ENCODE data around the gene PDK2. TPM values are rescaled to one million over a fixed set of nuclear protein-coding genes. Genes with fewer than 3 reads are reported as not detected.

PDK2 gene
- total RNA-seq, 6 experiments from 2014 or later, result 26.6 to 35.6 (median 29.6) TPM

- Mint-ChIP-seq H3K4me1 (ENCODE audit: low read depth) (peaks cover 20% of the 10 kb centered on the region), H3K4me3 (no peak overlapping the region), H3K27me3 (ENCODE audit: insufficient read depth) (peaks cover 6% of the 10 kb centered on the region), H3K36me3 (ENCODE audit: low read depth) (peaks cover 61% of the 10 kb centered on the region), H3K9me3 (no peaks in the 10 kb centered on the region), H3K27ac (no peak overlapping the region)
- DNase-seq, result no peak
- TF ChIP-seq, protein P1, sequence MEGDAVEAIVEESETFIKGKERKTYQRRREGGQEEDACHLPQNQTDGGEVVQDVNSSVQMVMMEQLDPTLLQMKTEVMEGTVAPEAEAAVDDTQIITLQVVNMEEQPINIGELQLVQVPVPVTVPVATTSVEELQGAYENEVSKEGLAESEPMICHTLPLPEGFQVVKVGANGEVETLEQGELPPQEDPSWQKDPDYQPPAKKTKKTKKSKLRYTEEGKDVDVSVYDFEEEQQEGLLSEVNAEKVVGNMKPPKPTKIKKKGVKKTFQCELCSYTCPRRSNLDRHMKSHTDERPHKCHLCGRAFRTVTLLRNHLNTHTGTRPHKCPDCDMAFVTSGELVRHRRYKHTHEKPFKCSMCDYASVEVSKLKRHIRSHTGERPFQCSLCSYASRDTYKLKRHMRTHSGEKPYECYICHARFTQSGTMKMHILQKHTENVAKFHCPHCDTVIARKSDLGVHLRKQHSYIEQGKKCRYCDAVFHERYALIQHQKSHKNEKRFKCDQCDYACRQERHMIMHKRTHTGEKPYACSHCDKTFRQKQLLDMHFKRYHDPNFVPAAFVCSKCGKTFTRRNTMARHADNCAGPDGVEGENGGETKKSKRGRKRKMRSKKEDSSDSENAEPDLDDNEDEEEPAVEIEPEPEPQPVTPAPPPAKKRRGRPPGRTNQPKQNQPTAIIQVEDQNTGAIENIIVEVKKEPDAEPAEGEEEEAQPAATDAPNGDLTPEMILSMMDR (IDR thresholded peaks at IDR 0.05), result no peak
Observed at GRCh38 chr17:50075446-50076032, 19.6 kb upstream of the PDK2 start.

DNA sequence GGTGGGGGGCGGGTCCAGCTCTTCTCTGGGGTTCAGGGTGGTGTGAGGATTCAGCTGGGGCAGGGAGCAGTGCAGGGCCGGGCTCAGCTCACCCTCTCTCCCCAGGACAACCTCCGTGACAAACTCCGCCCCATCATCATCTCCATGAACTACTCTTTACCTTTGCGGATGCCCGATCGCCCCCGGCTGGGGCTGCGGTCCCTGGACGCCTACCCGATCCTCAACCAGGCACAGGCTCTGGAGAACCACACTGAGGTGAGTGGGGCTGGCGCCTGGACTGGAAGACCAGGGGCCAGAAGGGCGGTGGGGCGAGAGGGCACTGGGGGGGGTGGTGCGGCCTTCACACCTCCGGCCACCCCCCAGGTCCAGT, 18.9 kb upstream of the PDK2 start:
- H3K27ac Mint-ChIP-seq, result no peak overlapping the region; the same call in 1 of the 2 replicates
- H3K36me3 Mint-ChIP-seq (ENCODE audit: low read depth), result peaks cover 60% of the 10 kb centered on the region
- H3K9me3 Mint-ChIP-seq, result no peaks in the 10 kb centered on the region
- H3K4me3 Mint-ChIP-seq, result no peak overlapping the region
- peaks cover 16% of the 10 kb centered on the region for H3K4me1 Mint-ChIP-seq (ENCODE audit: low read depth)
- no peak for DNase-seq
- peaks cover 6% of the 10 kb centered on the region for H3K27me3 Mint-ChIP-seq (ENCODE audit: insufficient read depth)
- TF ChIP-seq, protein P1 (IDR thresholded peaks at IDR 0.05), result no peak

DNA sequence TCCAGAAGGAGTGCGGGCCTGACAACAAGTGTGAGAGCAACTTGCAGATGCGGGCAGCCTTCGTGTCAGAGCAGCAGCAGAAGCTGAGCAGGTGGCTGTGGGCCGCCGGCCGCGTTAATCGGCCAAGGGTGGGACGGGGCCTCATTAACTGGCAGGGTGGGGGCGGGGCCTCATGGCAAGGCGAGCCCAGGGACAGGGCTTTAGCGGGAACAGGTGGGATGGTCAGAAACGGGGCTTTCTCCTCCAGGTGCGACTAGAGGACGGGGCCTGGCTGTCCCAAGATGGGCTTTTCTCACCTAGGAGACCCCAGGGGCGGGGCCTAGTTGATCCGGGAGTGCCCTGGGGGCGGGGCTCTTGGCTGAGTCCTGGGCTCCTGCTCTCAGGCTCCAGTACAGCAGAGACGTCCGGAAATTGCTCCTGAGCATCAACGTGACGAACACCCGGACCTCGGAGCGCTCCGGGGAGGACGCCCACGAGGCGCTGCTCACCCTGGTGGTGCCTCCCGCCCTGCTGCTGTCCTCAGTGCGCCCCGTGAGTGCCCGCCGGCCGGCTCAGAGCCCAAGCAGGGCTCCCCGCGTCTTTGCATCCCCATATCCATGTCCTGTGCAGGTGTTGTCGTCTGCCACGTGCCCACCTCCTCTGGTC, 18.4 kb upstream of the PDK2 start:
- no peaks in the 10 kb centered on the region for H3K9me3 Mint-ChIP-seq
- peaks cover 11% of the 10 kb centered on the region for H3K4me1 Mint-ChIP-seq (ENCODE audit: low read depth)
- TF ChIP-seq, protein P1 (IDR thresholded peaks at IDR 0.05), result no peak
- peaks cover 58% of the 10 kb centered on the region for H3K36me3 Mint-ChIP-seq (ENCODE audit: low read depth)
- peaks cover 5% of the 10 kb centered on the region for H3K27me3 Mint-ChIP-seq (ENCODE audit: insufficient read depth)
- no peak for DNase-seq
- H3K4me3 Mint-ChIP-seq, result no peak overlapping the region
- H3K27ac Mint-ChIP-seq, result no peak overlapping the region

- peak overlapping the region; percentile 5; the same call in 1 of the 2 replicates for H3K27ac Mint-ChIP-seq
- no peaks in the 10 kb centered on the region; the same call in 1 of the 2 replicates for H3K4me1 Mint-ChIP-seq (ENCODE audit: low read depth)
- no peak overlapping the region for H3K4me3 Mint-ChIP-seq
- peaks cover 1% of the 10 kb centered on the region; the same call in 1 of the 2 replicates for H3K27me3 Mint-ChIP-seq (ENCODE audit: insufficient read depth)
- no peaks in the 10 kb centered on the region for H3K9me3 Mint-ChIP-seq
- TF ChIP-seq, protein P1 (IDR thresholded peaks at IDR 0.05), result no peak
- peaks cover 58% of the 10 kb centered on the region for H3K36me3 Mint-ChIP-seq (ENCODE audit: low read depth)
- no peak for DNase-seq
Observed at GRCh38 chr17:50078430-50078829, 16.7 kb upstream of the PDK2 start.

DNA sequence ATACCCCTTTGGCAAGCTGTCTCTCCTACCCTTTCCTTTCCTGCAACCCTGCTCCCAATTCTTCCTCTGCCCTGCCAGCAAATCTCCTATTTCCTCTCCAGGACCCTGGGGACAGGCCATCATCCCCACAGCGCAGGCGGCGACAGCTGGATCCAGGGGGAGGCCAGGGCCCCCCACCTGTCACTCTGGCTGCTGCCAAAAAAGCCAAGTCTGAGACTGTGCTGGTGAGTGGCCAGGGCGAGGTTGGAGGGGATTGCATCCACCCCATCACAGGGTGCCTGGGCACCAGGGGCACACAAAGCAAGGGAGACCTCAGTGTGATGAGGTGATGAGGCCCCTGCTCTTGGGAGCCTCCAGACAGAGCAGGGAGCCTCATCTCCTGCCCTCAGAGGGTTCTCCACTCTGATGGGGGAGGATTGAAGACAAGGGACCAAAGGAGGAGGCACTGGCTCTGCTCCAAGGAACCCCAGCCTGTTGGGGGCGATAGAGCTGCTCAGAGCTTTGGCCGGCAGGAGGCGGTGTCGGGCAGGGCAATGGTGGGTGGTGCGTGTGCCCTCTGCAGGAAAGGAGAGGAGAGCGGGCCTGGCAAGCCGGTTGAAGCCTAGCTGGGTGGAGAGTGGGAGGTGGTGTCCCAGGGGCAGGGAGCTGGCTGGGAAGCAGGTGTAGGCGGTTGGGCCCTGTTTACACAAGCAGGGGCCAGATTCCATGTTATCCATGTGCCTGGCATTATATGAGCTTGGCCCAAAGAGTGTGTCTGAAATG, 15.6 kb upstream of the PDK2 start:
- Mint-ChIP-seq H3K36me3 (ENCODE audit: low read depth) (peaks cover 58% of the 10 kb centered on the region), H3K4me3 (no peak overlapping the region; the same call in 1 of the 2 replicates), H3K27ac (0 out of 2 replicates have a peak overlapping the region, but pooled peaks have one; percentile 36), H3K4me1 (ENCODE audit: low read depth) (no peaks in the 10 kb centered on the region; the same call in 1 of the 2 replicates), H3K27me3 (ENCODE audit: insufficient read depth) (peaks cover 1% of the 10 kb centered on the region; the same call in 1 of the 2 replicates), H3K9me3 (no peaks in the 10 kb centered on the region)
- TF ChIP-seq, protein P1 (IDR thresholded peaks at IDR 0.05), result peak; percentile 72
- DNase-seq, result peak; percentile 37
